Measurements from ENCODE around the gene UXT. TPM values are rescaled to one million over a fixed set of nuclear protein-coding genes. Genes with fewer than 3 reads are reported as not detected.
A peak's percentile ranks its signal among the peaks of the same experiment; 100 is the strongest.

The UXT gene
- total and polyA plus RNA-seq, 3 experiments from 2014 or later, result 159 to 286 (median 168) TPM

DNA sequence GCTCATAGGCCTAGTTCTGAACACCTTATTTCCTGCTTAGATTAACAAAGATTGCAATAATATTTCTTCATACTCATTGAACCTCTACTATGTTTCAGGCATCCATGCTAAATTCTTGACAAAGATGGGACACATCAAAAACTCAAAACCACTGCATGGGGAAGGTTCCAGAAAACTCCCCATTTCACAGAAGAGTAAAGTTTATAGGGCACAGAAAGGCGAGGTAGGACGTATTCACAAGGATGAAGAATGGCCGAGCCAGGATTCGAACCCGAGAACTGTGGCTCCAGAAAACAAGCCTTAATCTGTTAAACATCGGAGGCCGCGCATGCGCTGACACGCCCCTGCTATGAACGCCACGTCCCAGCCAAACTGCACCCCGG lies 688 bp downstream of the UXT start:
- Mint-ChIP-seq H3K27ac (peak overlapping the region; percentile 97 to 100 (median 99)), H3K27me3 (peaks cover 0 to 1% of the 10 kb centered on the region in 2 donors), H3K4me1 (peaks cover 11 to 28% (median 28%) of the 10 kb centered on the region in 3 donors), H3K36me3 (peaks cover 0 to 36% (median 3%) of the 10 kb centered on the region in 3 donors), H3K4me3 (peak overlapping the region; percentile 85 to 94 (median 92)), H3K9me3 (peaks cover 0 to 1% (median 0%) of the 10 kb centered on the region in 5 donors)
- DNase-seq, result no peak
- Histone ChIP-seq H3K36me3 (ENCODE audit: insufficient read depth, low read length) (peaks cover 31% of the 10 kb centered on the region), H3K27ac (ENCODE audit: low read depth, low read length) (peak overlapping the region; percentile 98), H3K9me3 (ENCODE audit: low read length) (no peaks in the 10 kb centered on the region), H3K4me1 (ENCODE audit: insufficient read depth, low read length) (peaks cover 16% of the 10 kb centered on the region), H3K27me3 (ENCODE audit: insufficient read depth, low read length, poor library complexity, severe bottlenecking) (no peaks in the 10 kb centered on the region), H3K4me3 (ENCODE audit: low read length) (peak overlapping the region; percentile 86)
- CTCF ChIA-PET, result no interaction called here
- POLR2A ChIA-PET, result no interaction called here

DNA sequence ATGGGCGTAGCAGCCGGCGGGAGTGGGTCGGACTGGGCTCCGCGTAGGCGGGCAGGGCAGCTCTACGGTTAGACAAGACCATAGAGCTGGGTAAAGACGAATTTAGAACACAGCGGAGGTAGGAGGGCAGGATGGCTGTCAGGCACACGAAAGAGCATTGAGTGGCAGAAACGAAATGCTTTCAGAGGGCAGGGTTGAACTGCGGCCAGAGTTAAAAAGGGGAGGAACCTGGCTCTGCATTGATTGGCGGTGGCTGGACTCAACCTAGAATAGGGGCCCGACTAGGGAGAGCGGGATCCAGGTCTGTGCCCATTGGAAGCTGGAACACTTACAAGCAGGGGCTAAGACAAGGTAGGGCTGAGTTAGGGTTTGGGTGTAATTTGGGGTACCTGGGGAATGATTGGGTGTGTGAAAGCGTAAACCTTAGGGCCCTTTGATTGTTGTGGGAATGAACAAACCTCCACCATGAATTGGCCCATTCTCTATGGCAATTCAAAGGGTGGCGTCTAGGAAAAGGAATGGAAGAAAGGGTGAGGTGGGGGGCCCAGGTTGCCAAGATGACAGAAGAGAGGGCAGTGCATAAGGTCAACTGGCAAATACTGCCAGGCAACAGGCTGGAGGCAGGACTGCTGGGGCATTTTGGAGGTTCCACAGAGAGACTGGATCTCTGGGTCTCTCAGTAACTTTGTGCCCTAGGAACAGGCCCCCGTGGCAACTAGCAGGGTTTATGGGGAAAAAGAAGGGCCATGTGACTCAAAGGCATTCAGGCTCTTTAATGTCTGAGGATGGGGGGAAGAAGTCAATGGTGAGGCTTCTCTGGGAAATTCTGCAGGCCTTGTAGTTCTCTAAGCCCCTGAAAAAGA lies 7.7 kb downstream of the UXT start:
- peak overlapping the region; percentile 66 for H3K4me3 ChIP-seq (ENCODE audit: low read length)
- peaks cover 26% of the 10 kb centered on the region for H3K4me1 ChIP-seq (ENCODE audit: insufficient read depth, low read length)
- no peak for DNase-seq
- Mint-ChIP-seq H3K27ac (peak overlapping the region; percentile 76 to 98 (median 93)), H3K4me1 (peaks cover 30 to 43% (median 32%) of the 10 kb centered on the region in 3 donors), H3K4me3 (peak overlapping the region; percentile 79 to 93 (median 87)), H3K36me3 (peaks cover 0 to 61% (median 4%) of the 10 kb centered on the region in 3 donors), H3K27me3 (peaks cover 0 to 14% of the 10 kb centered on the region in 2 donors), H3K9me3 (peaks cover 0 to 1% (median 0%) of the 10 kb centered on the region in 5 donors)
- peaks cover 15% of the 10 kb centered on the region for H3K36me3 ChIP-seq (ENCODE audit: insufficient read depth, low read length)
- H3K27ac ChIP-seq (ENCODE audit: low read depth, low read length), result peak overlapping the region; percentile 69
- no peaks in the 10 kb centered on the region for H3K27me3 ChIP-seq (ENCODE audit: insufficient read depth, low read length, poor library complexity, severe bottlenecking)
- no peaks in the 10 kb centered on the region for H3K9me3 ChIP-seq (ENCODE audit: low read length)
- CTCF ChIA-PET, result no interaction called here
- POLR2A ChIA-PET, result interaction anchor here (0.6 to 1.0 kb wide), 2 partner anchors 14 to 434 kb away, joined by 3 read pairs; no protein-coding TSS in a partner anchor

GRCh38 chrX:47650164-47651042 lies 8.6 kb downstream of the UXT start, which contains the start of gene ELK1:
Gene ELK1 (minus strand): TSS chrX:47650563. CDS start chrX:47641441, 9,122 bp downstream.
- ChIA-PET POLR2A (interaction anchor here (0.6 to 1.0 kb wide), 5 partner anchors 14 to 433 kb away, joined by 3 to 4 read pairs (median 3); partner anchors contain the start of gene ARAF), CTCF (no interaction called here)
- H3K27me3 ChIP-seq (ENCODE audit: insufficient read depth, low read length, poor library complexity, severe bottlenecking), result no peaks in the 10 kb centered on the region
- Mint-ChIP-seq H3K27me3 (peaks cover 0 to 14% of the 10 kb centered on the region in 2 donors), H3K9me3 (no peaks in the 10 kb centered on the region), H3K4me3 (peak within 1 kb of the TSS; percentile 79 to 93 (median 87)), H3K27ac (peak within 1 kb of the TSS; percentile 78 to 98 (median 93)), H3K4me1 (peaks cover 28 to 50% (median 30%) of the 10 kb centered on the region in 3 donors), H3K36me3 (peaks cover 0 to 55% (median 4%) of the 10 kb centered on the region in 3 donors)
- H3K27ac ChIP-seq (ENCODE audit: low read depth, low read length), result peak within 1 kb of the TSS; percentile 69
- H3K9me3 ChIP-seq (ENCODE audit: low read length), result no peaks in the 10 kb centered on the region
- H3K36me3 ChIP-seq (ENCODE audit: insufficient read depth, low read length), result peaks cover 6% of the 10 kb centered on the region
- peak within 1 kb of the TSS; percentile 71 for H3K4me3 ChIP-seq (ENCODE audit: low read length)
- peak; percentile 80 to 94 (median 89) for DNase-seq
- peaks cover 26% of the 10 kb centered on the region for H3K4me1 ChIP-seq (ENCODE audit: insufficient read depth, low read length)

DNA sequence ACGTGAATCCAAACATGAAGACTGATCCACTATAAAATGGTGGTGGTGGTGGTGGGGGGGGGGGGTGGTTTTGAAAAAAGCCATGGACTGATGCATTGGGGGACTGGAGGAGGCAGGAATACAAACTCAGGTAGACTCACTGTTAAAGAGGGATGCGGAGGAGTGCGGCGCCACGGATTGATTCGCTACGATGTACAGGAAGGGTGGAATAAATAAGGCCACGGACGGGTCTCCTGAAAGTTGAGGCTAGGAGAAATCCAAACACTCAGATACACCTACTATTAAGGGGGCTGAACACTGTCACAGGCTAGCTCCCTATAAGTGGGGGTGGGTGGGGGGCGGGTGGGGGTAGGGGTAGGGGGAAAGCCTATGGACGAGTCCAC lies 9.2 kb downstream of the UXT start:
- Histone ChIP-seq H3K4me3 (ENCODE audit: low read length) (peak overlapping the region; percentile 58), H3K27ac (ENCODE audit: low read depth, low read length) (no peak overlapping the region), H3K36me3 (ENCODE audit: insufficient read depth, low read length) (peaks cover 4% of the 10 kb centered on the region), H3K4me1 (ENCODE audit: insufficient read depth, low read length) (peaks cover 26% of the 10 kb centered on the region), H3K27me3 (ENCODE audit: insufficient read depth, low read length, poor library complexity, severe bottlenecking) (no peaks in the 10 kb centered on the region), H3K9me3 (ENCODE audit: low read length) (no peaks in the 10 kb centered on the region)
- POLR2A ChIA-PET, result interaction anchor here (0.7 to 0.9 kb wide), 3 partner anchors 67 to 417 kb away, joined by 3 to 4 read pairs (median 3); partner anchors contain the start of gene ARAF
- DNase-seq, result no peak
- H3K9me3 Mint-ChIP-seq, result no peaks in the 10 kb centered on the region
- peaks cover 30 to 55% (median 34%) of the 10 kb centered on the region in 3 donors for H3K4me1 Mint-ChIP-seq
- CTCF ChIA-PET, result no interaction called here
- H3K27me3 Mint-ChIP-seq, result peaks cover 0 to 14% of the 10 kb centered on the region in 2 donors
- H3K36me3 Mint-ChIP-seq, result peaks cover 0 to 56% (median 4%) of the 10 kb centered on the region in 3 donors
- H3K27ac Mint-ChIP-seq, result peak overlapping the region in 7 of 8 donors; percentile 74 to 93 (median 82)
- H3K4me3 Mint-ChIP-seq, result peak overlapping the region; percentile 79 to 93 (median 87)

GRCh38 chrX:47649271-47649670 lies 9.7 kb downstream of the UXT start:
- Mint-ChIP-seq H3K4me1 (peaks cover 32 to 60% (median 39%) of the 10 kb centered on the region in 3 donors), H3K9me3 (no peaks in the 10 kb centered on the region), H3K4me3 (peak overlapping the region; percentile 79 to 93 (median 87)), H3K27me3 (peaks cover 0 to 17% of the 10 kb centered on the region in 2 donors), H3K27ac (peak overlapping the region in 7 of 8 donors; percentile 8 to 82 (median 74)), H3K36me3 (peaks cover 0 to 57% (median 4%) of the 10 kb centered on the region in 3 donors)
- ChIA-PET CTCF (interaction anchor here (1.2 kb wide), 1 partner anchor 125 kb away, joined by 3 read pairs; no protein-coding TSS in a partner anchor), POLR2A (no interaction called here)
- no peak for DNase-seq
- H3K9me3 ChIP-seq (ENCODE audit: low read length), result no peaks in the 10 kb centered on the region
- H3K4me3 ChIP-seq (ENCODE audit: low read length), result peak overlapping the region; percentile 58
- H3K36me3 ChIP-seq (ENCODE audit: insufficient read depth, low read length), result peaks cover 4% of the 10 kb centered on the region
- H3K27ac ChIP-seq (ENCODE audit: low read depth, low read length), result no peak overlapping the region
- H3K4me1 ChIP-seq (ENCODE audit: insufficient read depth, low read length), result peaks cover 30% of the 10 kb centered on the region
- no peaks in the 10 kb centered on the region for H3K27me3 ChIP-seq (ENCODE audit: insufficient read depth, low read length, poor library complexity, severe bottlenecking)

GRCh38 chrX:47648376-47648775 lies 10.6 kb downstream of the UXT start:
- H3K27ac ChIP-seq (ENCODE audit: low read depth, low read length), result no peak overlapping the region
- peaks cover 32% of the 10 kb centered on the region for H3K4me1 ChIP-seq (ENCODE audit: insufficient read depth, low read length)
- peaks cover 0 to 19% of the 10 kb centered on the region in 2 donors for H3K27me3 Mint-ChIP-seq
- H3K4me3 ChIP-seq (ENCODE audit: low read length), result no peak overlapping the region
- H3K9me3 ChIP-seq (ENCODE audit: low read length), result no peaks in the 10 kb centered on the region
- POLR2A ChIA-PET, result no interaction called here
- peak overlapping the region in 5 of 8 donors; percentile 13 to 76 (median 43) for H3K27ac Mint-ChIP-seq
- no peaks in the 10 kb centered on the region for H3K36me3 ChIP-seq (ENCODE audit: insufficient read depth, low read length)
- H3K4me3 Mint-ChIP-seq, result peak overlapping the region; percentile 18 to 89 (median 80)
- H3K4me1 Mint-ChIP-seq, result peaks cover 34 to 63% (median 41%) of the 10 kb centered on the region in 3 donors
- peaks cover 0 to 60% (median 4%) of the 10 kb centered on the region in 3 donors for H3K36me3 Mint-ChIP-seq
- no peaks in the 10 kb centered on the region for H3K27me3 ChIP-seq (ENCODE audit: insufficient read depth, low read length, poor library complexity, severe bottlenecking)
- DNase-seq, result no peak
- CTCF ChIA-PET, result interaction anchor here (0.9 to 1.2 kb wide), 2 partner anchors 86 to 125 kb away, joined by 3 read pairs; no protein-coding TSS in a partner anchor
- H3K9me3 Mint-ChIP-seq, result no peaks in the 10 kb centered on the region

DNA sequence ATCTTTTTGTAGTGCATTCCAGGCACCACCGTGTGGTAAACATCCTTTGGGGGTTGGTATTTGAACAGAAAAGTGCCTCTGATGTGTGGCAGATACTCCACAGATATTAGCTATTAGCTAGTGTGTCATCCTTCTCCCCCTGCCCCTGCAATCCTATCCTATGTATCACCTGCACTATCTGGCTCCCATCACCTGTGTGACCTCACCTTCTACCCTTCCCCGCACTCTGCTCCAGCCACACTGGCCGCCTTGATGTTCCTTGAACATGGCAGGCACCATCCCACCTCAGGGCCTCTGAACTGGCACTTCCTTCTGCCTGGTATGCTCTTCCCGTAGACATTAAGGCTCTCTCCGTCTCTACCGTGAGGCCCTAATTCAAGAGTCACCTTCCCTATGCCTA lies 12.3 kb downstream of the UXT start:
- no peaks in the 10 kb centered on the region for H3K9me3 ChIP-seq (ENCODE audit: low read length)
- H3K9me3 Mint-ChIP-seq, result no peaks in the 10 kb centered on the region
- no peak overlapping the region for H3K4me3 ChIP-seq (ENCODE audit: low read length)
- no peak overlapping the region for H3K27ac ChIP-seq (ENCODE audit: low read depth, low read length)
- no peak overlapping the region for H3K4me3 Mint-ChIP-seq
- H3K27me3 ChIP-seq (ENCODE audit: insufficient read depth, low read length, poor library complexity, severe bottlenecking), result no peaks in the 10 kb centered on the region
- ChIA-PET CTCF (interaction anchor here (1.0 kb wide), 1 partner anchor 18 kb away, joined by 3 read pairs; no protein-coding TSS in a partner anchor), POLR2A (no interaction called here)
- H3K4me1 Mint-ChIP-seq, result peaks cover 34 to 63% (median 41%) of the 10 kb centered on the region in 3 donors
- peaks cover 32% of the 10 kb centered on the region for H3K4me1 ChIP-seq (ENCODE audit: insufficient read depth, low read length)
- H3K36me3 ChIP-seq (ENCODE audit: insufficient read depth, low read length), result no peaks in the 10 kb centered on the region
- peaks cover 0 to 16% of the 10 kb centered on the region in 2 donors for H3K27me3 Mint-ChIP-seq
- DNase-seq, result no peak
- peak overlapping the region in 1 of 8 donors; percentile 61 for H3K27ac Mint-ChIP-seq
- H3K36me3 Mint-ChIP-seq, result peaks cover 1 to 52% (median 4%) of the 10 kb centered on the region in 3 donors

All from CD8-positive, alpha-beta memory T cell (primary cell).